HG02973 (cell line): ENCODE results near the gene MPL.

ENCODE experiments used
- ATAC-seq: cut with Tn5 transposase; IDR thresholded peaks from one replicate; pipeline ENCODE4 v1.9.1; 2021; ENCODE audit warnings: moderate library complexity; ENCODE audit not compliant: unreplicated experiment

The MPL gene

GRCh38 chr1:43337588-43337987 lies at the start of gene MPL:
TSS of gene MPL (plus strand) at chr1:43337818. CDS start at chr1:43337849, 31 bp downstream.
- no peak for ATAC-seq

GRCh38 chr1:43288058-43288784 lies 49.4 kb upstream of the MPL start:
- no peak for ATAC-seq

GRCh38 chr1:43288785-43289706 lies 48.6 kb upstream of the MPL start:
- no peak for ATAC-seq

GRCh38 chr1:43292216-43292615 lies 45.4 kb upstream of the MPL start:
- no peak for ATAC-seq

GRCh38 chr1:43292679-43293078 lies 44.9 kb upstream of the MPL start:
- ATAC-seq = no peak

GRCh38 chr1:43293176-43293575 lies 44.4 kb upstream of the MPL start:
- ATAC-seq = no peak

- no peak for ATAC-seq
Observed at GRCh38 chr1:43293896-43294760, 43.5 kb upstream of the MPL start.

- no peak for ATAC-seq
Observed at GRCh38 chr1:43294761-43295160, 42.9 kb upstream of the MPL start.

- ATAC-seq = no peak
Observed at GRCh38 chr1:43296207-43296606, 41.4 kb upstream of the MPL start.

- ATAC-seq = no peak
Observed at GRCh38 chr1:43298055-43298454, 39.6 kb upstream of the MPL start.

- no peak for ATAC-seq
Observed at GRCh38 chr1:43299101-43299500, 38.5 kb upstream of the MPL start.

- ATAC-seq = no peak
Observed at GRCh38 chr1:43300378-43301094, 37.1 kb upstream of the MPL start, which contains the start of gene TIE1. TSS of gene TIE1 (plus strand) at chr1:43300982. CDS start at chr1:43301072, 90 bp downstream.

- ATAC-seq = no peak
Observed at GRCh38 chr1:43302201-43302600, 35.4 kb upstream of the MPL start.

GRCh38 chr1:43302721-43303470 lies 34.7 kb upstream of the MPL start:
- no peak for ATAC-seq

- ATAC-seq = no peak
Observed at GRCh38 chr1:43303471-43304313, 33.9 kb upstream of the MPL start.

GRCh38 chr1:43304314-43304681 lies 33.3 kb upstream of the MPL start:
- ATAC-seq = no peak

GRCh38 chr1:43304771-43305300 lies 32.8 kb upstream of the MPL start:
- no peak for ATAC-seq

- ATAC-seq = no peak
Observed at GRCh38 chr1:43305461-43305860, 32.2 kb upstream of the MPL start.
